Natural killer cell treated with Interleukin-12 subunit alpha and Interleukin-12 subunit beta and Interleukin-15 and Interleukin-18, amount 100 ng/mL, for 72 hours (primary cell): ENCODE measurements around the gene RALGPS1. TPM values are rescaled to one million over a fixed set of nuclear protein-coding genes. Genes with fewer than 3 reads are reported as not detected.
A peak's percentile ranks its signal among the peaks of the same experiment; 100 is the strongest.

Experiments
- ATAC-seq, 2 donors: fragments of 150-1000 bp; cut with Tn5 transposase in 1 of 2; sonication (Bioruptor Pico), chemical (Tn5 transposase) in 1 of 2; 2 replicates each; pipeline ENCODE4 v1.10.0; 2021
- DNase-seq: peaks from one replicate; pipeline ENCODE4 v3.0.0; 2022; ENCODE audit warnings: low spot score
- H3K27ac Mint-ChIP-seq, 2 donors: 1 replicate in 1 of 2; 2 replicates in 1 of 2; pipeline ENCODE4 v1.8.0; 2022; ENCODE audit warnings: mixed read lengths in 2 of 2, mild to moderate bottlenecking in 1 of 2, moderate library complexity in 1 of 2
- H3K27me3 Mint-ChIP-seq, 2 donors: 1 replicate in 1 of 2; 2 replicates in 1 of 2; pipeline ENCODE4 v1.8.0; 2022; ENCODE audit warnings: mixed read lengths in 2 of 2
- H3K36me3 Mint-ChIP-seq: one replicate; pipeline ENCODE4 v1.8.0; 2022; ENCODE audit warnings: mixed read lengths
- H3K4me1 Mint-ChIP-seq, 2 donors: 1 replicate in 1 of 2; 2 replicates in 1 of 2; pipeline ENCODE4 v1.8.0; 2022; ENCODE audit warnings: low read depth in 2 of 2, mixed read lengths in 2 of 2, mild to moderate bottlenecking in 1 of 2
- H3K4me3 Mint-ChIP-seq: one replicate; pipeline ENCODE4 v1.8.0; 2022; ENCODE audit warnings: mixed read lengths
- H3K9me3 Mint-ChIP-seq: 2 replicates; pipeline ENCODE4 v1.8.0; 2022; ENCODE audit warnings: mixed read lengths
- total RNA-seq, 2 donors: library from RNA; stranded (reverse); gene quantifications; one replicate each; pipeline ENCODE4 v1.2.3, GENCODE V29; 2022

The RALGPS1 gene
- total RNA-seq, 2 donors from 2014 or later: 4.4 to 7.0 TPM

GRCh38 chr9:126991183-126991582, 76.6 kb downstream of the RALGPS1 start:
- H3K27me3 Mint-ChIP-seq: peaks cover 25 to 58% of the 10 kb centered on the region in 2 donors
- peaks cover 42 to 43% of the 10 kb centered on the region in 2 donors for H3K4me1 Mint-ChIP-seq
- ATAC-seq: no peak

GRCh38 chr9:126992427-126992826, 77.8 kb downstream of the RALGPS1 start:
- peaks cover 30% of the 10 kb centered on the region in 2 donors for H3K4me1 Mint-ChIP-seq
- no peak for ATAC-seq
- peaks cover 34% of the 10 kb centered on the region for H3K36me3 Mint-ChIP-seq
- peaks cover 3% of the 10 kb centered on the region for H3K9me3 Mint-ChIP-seq
- no peak overlapping the region for H3K27ac Mint-ChIP-seq
- no peak for DNase-seq
- H3K4me3 Mint-ChIP-seq: no peak overlapping the region
- H3K27me3 Mint-ChIP-seq: peaks cover 25 to 51% of the 10 kb centered on the region in 2 donors

More at GRCh38 chr9:126991183-126991582, 76.6 kb downstream of the RALGPS1 start:
- H3K36me3 Mint-ChIP-seq: peaks cover 34% of the 10 kb centered on the region
- peaks cover 3% of the 10 kb centered on the region for H3K9me3 Mint-ChIP-seq
- no peak for DNase-seq
- H3K4me3 Mint-ChIP-seq: no peak overlapping the region
- no peak overlapping the region for H3K27ac Mint-ChIP-seq

- Mint-ChIP-seq H3K4me1 (peaks cover 8 to 16% of the 10 kb centered on the region in 2 donors), H3K4me3 (no peak overlapping the region), H3K27me3 (peaks cover 0 to 9% of the 10 kb centered on the region in 2 donors), H3K27ac (no peak overlapping the region), H3K9me3 (no peaks in the 10 kb centered on the region), H3K36me3 (peaks cover 5% of the 10 kb centered on the region)
- no peak for DNase-seq
- peak in 1 of 2 donors; percentile 38 for ATAC-seq
Measured at GRCh38 chr9:126999315-127000068, 84.9 kb downstream of the RALGPS1 start.

- peaks cover 8 to 11% of the 10 kb centered on the region in 2 donors for H3K27me3 Mint-ChIP-seq
- no peaks in the 10 kb centered on the region for H3K36me3 Mint-ChIP-seq
- no peaks in the 10 kb centered on the region for H3K9me3 Mint-ChIP-seq
- H3K27ac Mint-ChIP-seq: peak overlapping the region; percentile 27 to 57
- ATAC-seq (peak; percentile 89 to 97), DNase-seq (peak; percentile 66)
- H3K4me3 Mint-ChIP-seq: peak overlapping the region; percentile 68
- peaks cover 27 to 40% of the 10 kb centered on the region in 2 donors for H3K4me1 Mint-ChIP-seq
Measured at GRCh38 chr9:127004946-127005769, 90.6 kb downstream of the RALGPS1 start.

- no peak for ATAC-seq
- peak overlapping the region; percentile 68 for H3K4me3 Mint-ChIP-seq
- H3K27ac Mint-ChIP-seq: peak overlapping the region; percentile 27 to 57
- no peak for DNase-seq
- no peaks in the 10 kb centered on the region for H3K36me3 Mint-ChIP-seq
- no peaks in the 10 kb centered on the region for H3K9me3 Mint-ChIP-seq
- peaks cover 27 to 38% of the 10 kb centered on the region in 2 donors for H3K4me1 Mint-ChIP-seq
- peaks cover 8 to 11% of the 10 kb centered on the region in 2 donors for H3K27me3 Mint-ChIP-seq
Measured at GRCh38 chr9:127005770-127006314, 91.3 kb downstream of the RALGPS1 start.

GRCh38 chr9:127007638-127008037, 93.1 kb downstream of the RALGPS1 start:
- H3K4me1 Mint-ChIP-seq: peaks cover 27 to 38% of the 10 kb centered on the region in 2 donors
- peaks cover 9 to 11% of the 10 kb centered on the region in 2 donors for H3K27me3 Mint-ChIP-seq
- no peaks in the 10 kb centered on the region for H3K36me3 Mint-ChIP-seq
- ATAC-seq (no peak), DNase-seq (no peak)
- H3K9me3 Mint-ChIP-seq: no peaks in the 10 kb centered on the region
- H3K27ac Mint-ChIP-seq: no peak overlapping the region
- no peak overlapping the region for H3K4me3 Mint-ChIP-seq

GRCh38 chr9:127008076-127008475, 93.5 kb downstream of the RALGPS1 start:
- Mint-ChIP-seq H3K4me1 (peaks cover 23 to 38% of the 10 kb centered on the region in 2 donors), H3K36me3 (no peaks in the 10 kb centered on the region), H3K27ac (no peak overlapping the region), H3K4me3 (no peak overlapping the region), H3K9me3 (no peaks in the 10 kb centered on the region), H3K27me3 (peaks cover 11 to 13% of the 10 kb centered on the region in 2 donors)
- DNase-seq: no peak
- no peak for ATAC-seq

- H3K4me3 Mint-ChIP-seq: no peak overlapping the region
- peaks cover 11 to 13% of the 10 kb centered on the region in 2 donors for H3K27me3 Mint-ChIP-seq
- no peaks in the 10 kb centered on the region for H3K9me3 Mint-ChIP-seq
- ATAC-seq (no peak), DNase-seq (no peak)
- no peaks in the 10 kb centered on the region for H3K36me3 Mint-ChIP-seq
- no peak overlapping the region for H3K27ac Mint-ChIP-seq
- H3K4me1 Mint-ChIP-seq: peaks cover 3 to 13% of the 10 kb centered on the region in 2 donors
Measured at GRCh38 chr9:127011772-127012171, 97.2 kb downstream of the RALGPS1 start.

- Mint-ChIP-seq H3K9me3 (no peaks in the 10 kb centered on the region), H3K36me3 (no peaks in the 10 kb centered on the region), H3K27ac (no peak overlapping the region), H3K27me3 (peaks cover 9 to 12% of the 10 kb centered on the region in 2 donors), H3K4me1 (peaks cover 3 to 9% of the 10 kb centered on the region in 2 donors), H3K4me3 (no peak overlapping the region)
- ATAC-seq: no peak
- DNase-seq: no peak
Measured at GRCh38 chr9:127012250-127012649, 97.7 kb downstream of the RALGPS1 start.

- Mint-ChIP-seq H3K4me3 (no peak overlapping the region), H3K9me3 (no peaks in the 10 kb centered on the region), H3K27me3 (peaks cover 0 to 10% of the 10 kb centered on the region in 2 donors), H3K36me3 (no peaks in the 10 kb centered on the region), H3K4me1 (no peaks in the 10 kb centered on the region), H3K27ac (no peak overlapping the region)
- DNase-seq: no peak
- ATAC-seq: no peak
Measured at GRCh38 chr9:127013597-127013996, 99.0 kb downstream of the RALGPS1 start.

- no peaks in the 10 kb centered on the region for H3K9me3 Mint-ChIP-seq
- ATAC-seq: no peak
- H3K27ac Mint-ChIP-seq: no peak overlapping the region
- no peak overlapping the region for H3K4me3 Mint-ChIP-seq
- H3K36me3 Mint-ChIP-seq: no peaks in the 10 kb centered on the region
- DNase-seq: no peak
- H3K27me3 Mint-ChIP-seq: peaks cover 0 to 10% of the 10 kb centered on the region in 2 donors
- H3K4me1 Mint-ChIP-seq: no peaks in the 10 kb centered on the region
Measured at GRCh38 chr9:127014216-127014909, 99.8 kb downstream of the RALGPS1 start.

GRCh38 chr9:127014910-127015540, 100.4 kb downstream of the RALGPS1 start:
- ATAC-seq: no peak
- Mint-ChIP-seq H3K27ac (no peak overlapping the region), H3K27me3 (peaks cover 0 to 10% of the 10 kb centered on the region in 2 donors), H3K36me3 (no peaks in the 10 kb centered on the region), H3K4me1 (peaks cover 0 to under 1% of the 10 kb centered on the region in 2 donors), H3K4me3 (no peak overlapping the region), H3K9me3 (no peaks in the 10 kb centered on the region)
- no peak for DNase-seq
